HuH-7.5 (cell line): ENCODE measurements around the gene DISP2.

Source experiments
- DNase-seq: peaks from one replicate; pipeline ENCODE4 v3.0.0; 2011; ENCODE audit warnings: low spot score

Gene DISP2

GRCh38 chr15:40421246-40422157, 63.5 kb downstream of the DISP2 start:
- DNase-seq: peak; percentile 78

DNA sequence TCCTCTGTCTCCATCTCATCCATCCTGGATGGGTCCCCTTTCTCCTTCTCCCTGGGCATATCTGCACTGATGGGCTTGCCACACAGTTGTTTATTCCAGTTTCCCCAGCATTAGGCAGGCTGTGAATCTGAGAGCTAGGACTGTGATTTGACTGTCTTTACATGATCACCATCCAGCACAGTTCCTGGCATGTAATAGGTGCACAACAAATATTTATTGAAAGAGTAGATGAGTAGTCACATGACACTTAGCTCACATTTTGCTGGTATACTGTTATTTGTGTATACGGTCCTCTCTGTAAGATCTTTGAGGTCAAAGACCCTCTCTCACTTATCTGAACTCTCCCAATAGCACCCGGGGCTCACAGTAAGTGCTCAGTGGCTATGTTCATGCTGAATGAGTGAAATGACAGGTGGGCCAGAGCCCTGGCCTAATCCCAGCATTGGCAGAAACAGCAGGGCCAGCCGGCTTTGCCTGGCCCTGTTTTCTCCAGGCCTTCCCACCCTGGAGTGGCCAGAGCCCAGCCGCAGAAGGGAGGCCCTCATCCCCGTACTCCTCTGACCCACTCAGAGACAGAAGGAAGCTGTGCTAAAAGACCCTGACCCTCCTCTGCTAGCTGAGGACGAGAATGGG, 66.6 kb downstream of the DISP2 start:
- no peak for DNase-seq

- DNase-seq: no peak
Measured at GRCh38 chr15:40425681-40426080, 67.7 kb downstream of the DISP2 start.

GRCh38 chr15:40427188-40427587, 69.2 kb downstream of the DISP2 start:
- DNase-seq: no peak

DNA sequence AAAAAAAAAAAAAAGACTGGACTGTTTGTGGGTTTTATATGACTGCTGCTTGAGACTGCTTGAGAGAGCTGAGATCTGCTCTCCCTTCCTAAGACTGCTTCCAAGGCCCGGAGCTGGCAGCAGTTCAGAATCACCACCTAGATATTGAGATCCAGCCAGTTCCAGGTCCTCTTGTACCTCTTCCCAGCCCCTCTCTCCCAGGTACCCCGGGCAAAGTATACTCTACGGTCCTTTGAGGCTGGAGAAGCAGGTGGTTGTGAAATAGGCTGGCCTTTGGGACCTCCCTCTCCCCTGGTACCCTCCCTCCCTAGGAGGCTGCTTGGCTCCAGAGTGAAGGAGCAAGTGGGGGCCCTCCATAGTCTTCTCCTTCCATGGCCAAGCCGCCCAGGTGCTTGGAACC, 70.2 kb downstream of the DISP2 start:
- no peak for DNase-seq
